Measurements from ENCODE around the gene KRTAP6-3.

Gene KRTAP6-3

GRCh38 chr21:30642564-30642963 is 50.3 kb downstream of the KRTAP6-3 start, which contains the start of gene KRTAP20-3:
Gene KRTAP20-3 (plus strand): TSS chr21:30642864.
- H3K4me3 ChIP-seq (replicated peaks; ENCODE audit: low read depth, low read length): no peak within 1 kb of the TSS
- TF ChIP-seq CTCF (IDR thresholded peaks at IDR 0.05; ENCODE audit: low read length, missing control alignments): no peak
- no peak for DNase-seq (ENCODE audit: low read depth)
